OCI-LY3 (cell line): ENCODE results near the gene RPS24.

Experiments used
- CTCF ChIP-seq: fragments of 200-600, 300-600 bp; sonication (generic); IDR thresholded peaks from 2 replicates; pipeline ENCODE4 v1.5.1; 2014; ENCODE audit warnings: antibody characterized with exemption, low read length, low read depth
- EZH2phosphoT487 ChIP-seq: fragments of 200-600 bp; shearing (Covaris generic); IDR thresholded peaks from 2 replicates; pipeline ENCODE4 v1.6.1; 2018; ENCODE audit warnings: antibody characterized with exemption, mixed run types, low read depth

- TF ChIP-seq CTCF (no peak), EZH2phosphoT487 (no peak)
Measured at GRCh38 chr10:78019264-78019663, 14.4 kb upstream of the RPS24 start.
